ENCODE data around the gene ALX1.
"Not testable (repeated sequence)": the region's sequence is repeated elsewhere in the genome, so short reads cannot be mapped to it uniquely, and the experiment has no call there.

ALX1 gene

DNA sequence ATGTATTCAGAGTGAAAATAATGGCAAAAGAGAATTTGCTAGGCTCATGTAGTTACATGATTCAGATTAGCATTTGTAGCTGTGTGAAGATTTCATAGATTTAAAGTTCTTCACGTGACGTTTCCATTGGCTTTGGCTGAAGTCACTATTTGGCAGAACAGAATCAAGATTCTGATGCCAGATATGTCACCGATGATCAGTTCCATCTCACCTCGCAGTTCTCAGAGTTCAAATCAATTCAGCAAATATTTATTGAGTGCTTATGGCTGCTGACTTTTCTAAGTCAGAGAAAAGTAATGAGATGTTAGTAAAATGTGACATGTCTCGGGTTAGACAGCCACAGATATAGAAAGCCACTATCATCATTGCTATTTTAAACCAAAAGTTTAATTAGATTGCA is 28.4 kb downstream of the ALX1 start:
- DNase-seq: no peak

DNA sequence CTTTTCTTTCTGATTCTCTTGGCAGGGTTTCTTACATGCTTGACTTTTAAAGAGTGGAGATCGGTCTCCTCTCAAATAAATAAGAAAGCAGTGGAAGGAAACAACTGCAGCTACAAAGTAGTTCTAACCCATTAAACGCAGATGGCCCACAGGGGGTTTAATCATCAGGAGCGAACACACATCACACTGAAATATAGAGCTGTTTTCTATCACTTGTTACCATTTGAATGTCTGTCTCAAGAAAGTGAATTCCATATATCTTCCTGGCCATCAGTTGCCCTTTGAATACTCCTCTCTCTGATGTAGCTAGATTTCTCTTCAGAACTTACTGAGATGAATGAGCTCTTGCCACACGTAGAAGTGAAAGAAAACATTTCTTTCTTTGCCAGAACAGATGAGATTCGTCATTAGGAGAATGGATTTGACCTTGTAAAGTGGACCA is 29.1 kb downstream of the ALX1 start:
- no peak for DNase-seq

DNA sequence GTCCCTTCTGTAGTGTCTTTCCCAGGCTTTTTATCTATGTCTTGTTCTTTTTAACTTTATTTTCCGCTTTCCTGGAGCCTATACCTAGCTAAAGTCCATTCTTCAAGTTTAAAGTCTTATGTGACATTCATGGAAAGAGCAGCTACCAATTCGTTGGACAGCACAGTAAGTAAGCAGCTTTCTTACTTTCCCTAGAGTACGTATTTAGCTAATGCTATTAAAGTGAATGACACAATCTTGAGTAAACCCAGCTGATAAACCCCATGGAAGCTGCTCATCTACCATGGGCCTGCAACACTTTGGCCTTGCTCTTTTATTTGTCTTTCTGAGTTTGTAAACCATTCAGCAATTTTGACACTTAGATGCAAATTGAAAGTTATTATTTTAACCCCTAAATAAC is 30.0 kb downstream of the ALX1 start:
- no peak for DNase-seq

DNA sequence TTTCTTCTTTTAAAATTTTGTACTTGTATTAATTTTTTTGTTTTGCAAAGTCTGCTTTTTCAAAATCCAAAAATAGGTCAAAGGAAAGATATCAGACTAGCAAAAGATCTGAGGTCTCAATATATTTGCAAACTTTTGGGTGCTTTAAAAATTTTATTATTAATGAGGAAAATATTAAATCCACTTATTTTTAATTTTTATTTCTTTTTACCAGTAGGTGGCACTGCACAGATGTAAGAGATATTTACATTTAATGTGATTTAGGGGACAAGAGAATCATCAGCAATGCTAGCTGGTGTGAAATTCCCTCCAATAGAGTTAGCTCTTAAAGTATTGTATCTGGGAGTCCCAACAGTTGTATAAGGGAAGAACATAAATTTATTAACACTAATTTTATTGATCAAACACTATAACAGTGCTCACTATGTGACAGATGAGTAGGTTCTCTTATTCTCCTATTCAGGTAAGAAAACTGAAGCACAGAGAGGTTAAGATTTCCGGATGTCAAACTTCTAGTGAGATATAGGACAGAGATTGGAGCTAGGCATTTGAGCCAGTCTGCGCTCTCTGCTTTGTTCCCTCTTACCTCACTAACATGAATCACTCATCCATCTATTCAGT is 30.5 kb downstream of the ALX1 start:
- DNase-seq: peak; percentile 0

DNA sequence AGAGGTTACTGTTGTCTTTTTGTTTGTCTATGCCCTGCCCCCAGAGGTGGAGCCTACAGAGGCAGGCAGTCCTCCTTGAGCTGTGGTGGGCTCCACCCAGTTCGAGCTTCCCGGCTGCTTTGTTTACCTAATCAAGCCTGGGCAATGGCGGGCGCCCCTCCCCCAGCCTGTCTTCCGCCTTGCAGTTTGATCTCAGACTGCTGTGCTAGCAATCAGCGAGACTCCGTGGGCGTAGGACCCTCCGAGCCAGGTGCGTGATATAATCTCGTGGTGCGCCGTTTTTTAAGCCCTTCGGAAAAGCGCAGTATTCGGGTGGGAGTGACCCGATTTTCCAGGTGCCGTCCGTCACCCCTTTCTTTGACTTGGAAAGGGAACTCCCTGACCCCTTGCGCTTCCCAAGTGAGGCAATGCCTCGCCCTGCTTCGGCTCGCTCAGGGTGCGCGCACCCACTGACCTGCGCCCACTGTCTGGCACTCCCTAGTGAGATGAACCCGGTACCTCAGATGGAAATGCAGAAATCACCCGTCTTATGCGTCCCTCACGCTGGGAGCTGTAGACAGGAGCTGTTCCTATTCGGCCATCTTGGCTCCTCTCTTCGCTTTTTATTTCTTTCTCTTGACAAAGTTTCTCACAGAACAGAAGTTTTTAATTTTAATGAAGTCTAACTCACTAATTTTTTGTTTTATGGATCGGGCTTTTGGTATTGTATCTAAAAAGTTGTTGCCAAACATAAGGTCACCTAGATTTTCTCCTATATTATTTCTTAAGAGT is 38.0 kb downstream of the ALX1 start:
- not testable (repeated sequence) for DNase-seq

DNA sequence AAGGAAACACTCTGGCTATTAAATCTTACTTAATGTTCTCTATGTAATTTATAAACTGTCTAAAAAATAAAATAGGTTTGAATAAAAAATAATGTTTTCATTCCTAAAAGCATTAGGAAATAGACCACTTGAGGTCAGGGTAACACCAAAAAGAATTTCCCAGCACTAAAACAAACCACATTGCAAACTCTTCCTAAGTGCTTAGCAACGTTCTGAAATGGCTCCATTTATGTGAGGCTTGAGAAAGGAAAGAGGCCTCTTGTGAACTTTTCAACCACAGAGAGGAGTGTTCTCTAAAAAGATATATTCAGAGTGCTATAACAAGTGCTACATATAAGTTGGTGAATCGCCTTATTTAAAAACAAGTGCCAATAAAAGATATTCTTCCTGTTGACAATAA is 42.7 kb downstream of the ALX1 start:
- no peak for DNase-seq

DNA sequence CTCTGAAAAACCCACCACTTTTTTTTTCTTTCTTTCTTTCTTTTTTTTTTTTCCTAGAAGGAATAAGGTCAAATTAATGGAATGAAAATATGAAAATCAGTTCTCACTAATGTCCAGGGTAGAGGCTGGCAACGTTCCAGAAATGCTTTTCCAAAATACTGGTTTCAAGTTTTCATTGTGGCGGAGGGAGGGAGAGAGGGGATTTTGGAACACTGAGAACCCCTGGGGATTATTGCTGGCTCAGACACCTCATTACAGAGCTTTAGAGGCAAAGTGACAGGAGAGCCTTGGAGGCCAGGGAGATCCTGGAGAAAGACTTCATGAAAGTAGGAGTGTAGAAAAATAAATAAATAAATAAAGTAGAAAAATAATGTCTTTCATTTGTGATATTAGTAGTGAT is 45.4 kb downstream of the ALX1 start:
- DNase-seq: no peak

DNA sequence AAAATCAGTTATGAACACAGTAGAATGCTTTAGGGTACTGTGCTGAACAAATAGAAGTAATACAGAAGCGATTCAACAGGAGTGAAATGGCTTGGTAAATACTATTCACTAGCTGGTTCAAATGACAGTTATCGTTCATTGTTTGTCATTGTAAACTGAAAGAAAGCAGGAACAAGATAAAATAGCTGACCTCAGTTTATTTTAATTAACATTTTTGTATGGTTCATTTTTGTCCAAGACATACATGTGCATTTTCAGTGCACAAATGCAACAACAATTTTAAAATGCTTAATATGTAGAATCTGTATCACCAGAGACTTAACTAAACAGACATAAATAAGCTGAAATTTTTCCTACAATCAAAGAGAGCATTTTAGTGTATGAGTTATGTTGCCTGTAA is 49.9 kb downstream of the ALX1 start:
- DNase-seq: no peak

DNA sequence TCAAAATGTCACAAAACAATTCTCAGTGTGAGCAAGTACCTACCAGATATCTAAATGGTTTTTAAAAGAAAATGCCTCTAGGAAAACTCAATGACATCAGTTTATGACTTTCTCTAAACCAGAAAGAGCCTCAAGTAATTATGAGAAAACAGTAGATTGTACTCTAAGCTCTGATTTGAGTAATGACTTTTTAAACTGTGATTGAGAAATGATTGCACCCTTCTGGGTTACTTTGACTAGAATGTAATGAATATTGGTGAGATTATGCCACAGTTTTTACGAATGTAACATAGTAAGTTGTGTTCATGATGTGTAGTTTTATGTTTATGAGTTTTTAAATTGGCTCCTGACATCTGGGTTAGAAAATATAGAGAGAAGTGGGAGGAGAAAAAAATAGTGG is 68.8 kb downstream of the ALX1 start:
- DNase-seq: no peak

DNA sequence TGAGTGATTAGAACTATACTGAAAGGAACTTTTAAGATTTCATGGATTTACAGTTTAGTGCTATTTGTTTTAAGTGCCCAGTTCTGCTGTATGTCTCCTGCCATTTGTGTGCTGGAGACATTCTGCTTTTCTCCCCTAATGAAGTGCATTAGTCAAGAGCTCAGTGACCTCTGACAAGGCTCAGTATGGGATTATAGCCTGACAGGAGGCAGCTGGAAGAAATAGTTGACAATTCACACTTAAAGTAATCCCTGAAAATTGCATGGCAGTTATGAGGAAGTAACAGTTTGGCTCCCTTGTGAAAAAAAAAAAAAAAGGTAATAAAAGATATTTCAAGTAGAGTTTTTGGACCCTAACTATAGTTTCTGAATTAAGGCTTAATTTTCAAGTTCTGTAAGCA is 70.3 kb downstream of the ALX1 start:
- DNase-seq: no peak
